ENCODE results near the gene TRIM46. TPM values are rescaled to one million over a fixed set of nuclear protein-coding genes. Genes with fewer than 3 reads are reported as not detected.

The TRIM46 gene
- total RNA-seq, 1 experiment from 2014 or later: 3.8 TPM

DNA sequence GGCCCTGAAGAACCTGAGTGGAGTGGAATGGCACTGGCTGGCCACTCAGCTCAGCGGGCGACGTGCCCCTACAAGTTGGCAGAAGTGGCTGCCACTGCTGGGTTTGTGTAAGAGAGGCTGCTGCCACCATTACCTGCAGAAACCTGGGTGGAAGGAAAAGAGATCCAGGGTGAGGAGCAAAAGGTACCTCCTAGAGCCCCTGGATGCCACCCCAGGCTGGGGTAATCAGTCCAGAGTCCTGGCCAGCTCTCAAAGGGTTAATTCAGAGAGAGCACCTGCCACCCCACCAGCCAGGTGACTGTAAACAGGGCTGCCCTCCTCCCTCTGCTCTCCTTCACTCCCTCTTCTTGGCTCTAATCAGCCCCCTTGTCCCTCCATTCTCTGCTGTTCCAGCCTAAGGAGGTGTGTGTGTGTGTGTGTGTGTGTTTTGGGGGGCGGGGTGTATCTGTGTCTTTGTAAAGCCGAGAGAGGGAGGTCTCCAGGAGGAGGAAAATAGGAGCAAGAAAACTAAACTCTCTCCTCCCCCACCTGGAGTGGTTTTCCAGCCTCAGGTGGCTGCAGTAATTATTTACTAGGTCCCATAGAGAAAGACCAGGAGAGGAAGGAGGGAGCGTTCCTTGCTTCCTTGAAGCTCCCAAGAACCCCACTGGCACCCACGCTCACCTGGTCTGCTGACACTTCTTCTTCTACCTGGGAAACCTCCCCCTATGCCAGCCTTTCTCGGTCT lies 12.6 kb downstream of the TRIM46 start:
- no peak overlapping the region for H3K9ac ChIP-seq (ENCODE audit: low read length)
- no peak overlapping the region for H3K4me3 ChIP-seq (replicated peaks in 1 of 2; ENCODE audit: low read depth in 1 of 2, low read length in 2 of 2)
- H3K27me3 ChIP-seq (ENCODE audit: insufficient read depth, low read length): no peaks in the 10 kb centered on the region
- ChIA-PET CTCF (interaction anchor here (2.4 kb wide), 1 partner anchor 13 kb away, joined by 9 read pairs; the partner anchor contains the start of gene KRTCAP2), POLR2A (interaction anchor here (2.6 kb wide), 1 partner anchor 8 kb away, joined by 11 read pairs; no protein-coding TSS in a partner anchor), RAD21 (ENCODE audit: low non-redundant PET in 1 of 2, low total read pairs in 2 of 2, uncharacterized antibody in 2 of 2, unreplicated experiment in 2 of 2) (no interaction called here)
- intact Hi-C loops (cut with micrococcal nuclease): no loop called here
- no peaks in the 10 kb centered on the region for H3K79me2 ChIP-seq (ENCODE audit: insufficient read depth, low read length)
- no peaks in the 10 kb centered on the region for H4K20me1 ChIP-seq (ENCODE audit: insufficient read depth)
- no peaks in the 10 kb centered on the region for H3K9me3 ChIP-seq (ENCODE audit: control insufficient read depth in 1 of 2, insufficient read depth in 1 of 2, low read depth in 1 of 2, low read length in 2 of 2)
- no peaks in the 10 kb centered on the region; a peak in 2 of 4 replicates for H3K4me1 ChIP-seq (ENCODE audit: control insufficient read depth in 1 of 2, insufficient read depth in 2 of 2, low read length in 2 of 2)
- no peaks in the 10 kb centered on the region for H3K36me3 ChIP-seq (ENCODE audit: control insufficient read depth in 1 of 2, insufficient read depth in 2 of 2, low read length in 2 of 2)
- H2AFZ ChIP-seq (ENCODE audit: low read depth, low read length, poor library complexity, severe bottlenecking): no peak overlapping the region
- no TSS peak for BruUV-seq (replicated peaks)
- TF ChIP-seq EGR1 (IDR thresholded peaks at IDR 0.05; ENCODE audit: low read depth): no peak
- TF ChIP-seq ZFX (IDR thresholded peaks at IDR 0.05): no peak
- no peak for TF ChIP-seq EZH2 (IDR thresholded peaks at IDR 0.05)
- DNase-seq (ENCODE audit: low read depth, low spot score) (no peak), ATAC-seq (no peak)
- no peak overlapping the region for H3K4me2 ChIP-seq (ENCODE audit: low read length)
- no peaks in the 10 kb centered on the region for H3K9me2 ChIP-seq (ENCODE audit: insufficient read depth)
- no peak overlapping the region for H3K27ac ChIP-seq (ENCODE audit: low read depth, low read length)

DNA sequence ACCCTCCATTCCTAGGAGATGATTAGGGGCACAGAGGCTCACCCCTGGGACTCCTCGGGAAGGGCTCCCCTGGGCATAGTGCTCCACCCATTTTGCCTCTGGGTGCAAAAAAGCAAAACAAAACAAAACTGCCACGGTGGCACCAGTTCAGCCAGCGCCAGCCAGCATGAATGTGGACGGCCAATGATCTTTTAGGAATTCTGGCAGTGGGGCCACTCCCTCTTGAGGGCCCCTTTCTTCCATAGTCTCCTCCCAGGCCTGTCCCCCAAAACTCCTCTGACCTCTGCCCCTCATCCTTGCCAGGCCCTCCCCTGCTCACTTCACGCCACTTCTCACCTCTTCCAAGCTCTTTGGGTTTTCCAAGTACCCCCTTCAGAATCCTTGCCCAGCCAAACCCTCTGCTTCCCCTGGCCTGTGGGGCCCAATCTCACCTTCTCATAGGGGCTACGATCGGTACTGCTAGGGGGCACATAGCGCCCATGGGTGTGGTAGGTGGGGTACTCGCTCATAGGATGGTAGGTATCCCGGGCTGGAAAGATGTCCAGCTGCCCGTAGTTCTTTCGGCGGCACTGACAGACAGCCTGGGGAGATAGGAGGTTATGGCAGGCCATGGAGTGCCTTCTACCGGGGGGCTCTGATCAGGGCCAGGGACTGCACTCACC lies 13.3 kb downstream of the TRIM46 start:
- no peak overlapping the region for H3K4me3 ChIP-seq (replicated peaks in 1 of 2; ENCODE audit: low read depth in 1 of 2, low read length in 2 of 2)
- ChIA-PET CTCF (no interaction called here), POLR2A (no interaction called here), RAD21 (ENCODE audit: low non-redundant PET in 1 of 2, low total read pairs in 2 of 2, uncharacterized antibody in 2 of 2, unreplicated experiment in 2 of 2) (no interaction called here)
- no peaks in the 10 kb centered on the region for H3K9me3 ChIP-seq (ENCODE audit: control insufficient read depth in 1 of 2, insufficient read depth in 1 of 2, low read depth in 1 of 2, low read length in 2 of 2)
- TF ChIP-seq ZFX (IDR thresholded peaks at IDR 0.05): no peak
- no peak overlapping the region for H3K9ac ChIP-seq (ENCODE audit: low read length)
- no peak overlapping the region for H3K27ac ChIP-seq (ENCODE audit: low read depth, low read length)
- no peaks in the 10 kb centered on the region for H3K79me2 ChIP-seq (ENCODE audit: insufficient read depth, low read length)
- H2AFZ ChIP-seq (ENCODE audit: low read depth, low read length, poor library complexity, severe bottlenecking): no peak overlapping the region
- DNase-seq (ENCODE audit: low read depth, low spot score) (no peak), ATAC-seq (no peak)
- H4K20me1 ChIP-seq (ENCODE audit: insufficient read depth): no peaks in the 10 kb centered on the region
- no peak overlapping the region for H3K4me2 ChIP-seq (ENCODE audit: low read length)
- no peaks in the 10 kb centered on the region for H3K9me2 ChIP-seq (ENCODE audit: insufficient read depth)
- no peaks in the 10 kb centered on the region for H3K36me3 ChIP-seq (ENCODE audit: control insufficient read depth in 1 of 2, insufficient read depth in 2 of 2, low read length in 2 of 2)
- intact Hi-C loops (cut with micrococcal nuclease): no loop called here
- BruUV-seq (replicated peaks): no TSS peak
- no peaks in the 10 kb centered on the region for H3K27me3 ChIP-seq (ENCODE audit: insufficient read depth, low read length)
- H3K4me1 ChIP-seq (ENCODE audit: control insufficient read depth in 1 of 2, insufficient read depth in 2 of 2, low read length in 2 of 2): no peaks in the 10 kb centered on the region; a peak in 2 of 4 replicates
